Cerebellar cortex (tissue), 1 donor: ENCODE data around the gene EXOSC2.
"Not testable (repeated sequence)": the region's sequence is repeated elsewhere in the genome, so short reads cannot be mapped to it uniquely, and the experiment has no call there.

Experiments used
- DNase-seq: peaks from one replicate; pipeline ENCODE4 v3.0.0-alpha.2; 2015; ENCODE audit warnings: low spot score

Gene EXOSC2

DNA sequence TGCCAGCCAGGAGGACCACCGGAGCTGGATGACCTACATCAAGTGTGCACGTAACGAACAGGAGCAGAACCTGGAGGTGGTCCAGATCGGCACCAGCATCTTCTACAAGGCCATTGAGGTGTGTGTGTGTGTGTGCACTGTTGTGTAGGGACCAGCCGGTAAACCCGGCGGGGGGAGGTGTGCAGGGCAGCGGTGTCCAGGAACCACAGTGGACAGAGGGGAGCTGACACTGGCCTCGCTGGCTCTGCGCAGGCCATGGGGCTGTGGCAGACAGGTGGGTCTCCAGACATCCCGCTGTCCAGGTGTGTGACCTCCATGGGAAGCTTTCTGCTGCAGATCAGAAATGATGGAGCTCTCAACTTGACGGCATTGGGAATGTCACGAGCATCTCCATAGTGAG is 25.4 kb upstream of the EXOSC2 start:
- DNase-seq, result no peak

DNA sequence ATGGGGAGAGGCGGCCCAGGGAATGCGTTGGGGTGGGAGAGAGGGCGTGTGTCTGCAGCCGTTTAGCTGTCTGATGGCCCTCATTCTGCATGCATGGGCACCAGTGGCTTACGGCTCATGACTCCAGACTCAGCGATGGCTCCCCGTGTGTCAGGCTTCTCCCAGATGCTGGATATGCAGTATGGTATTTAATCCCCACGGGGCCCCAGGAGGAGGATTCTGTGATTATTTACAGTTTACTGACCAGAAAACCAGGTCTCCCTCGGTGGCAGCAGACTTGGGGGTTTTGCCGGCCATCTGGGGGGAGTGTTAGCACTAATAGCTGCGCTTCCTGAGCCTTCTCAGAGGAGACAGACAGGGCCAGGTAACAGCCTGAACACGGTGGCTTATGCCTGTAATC is 24.9 kb upstream of the EXOSC2 start:
- DNase-seq, result no peak

GRCh38 chr9:130669965-130670364 is 23.6 kb upstream of the EXOSC2 start:
- DNase-seq, result no peak

DNA sequence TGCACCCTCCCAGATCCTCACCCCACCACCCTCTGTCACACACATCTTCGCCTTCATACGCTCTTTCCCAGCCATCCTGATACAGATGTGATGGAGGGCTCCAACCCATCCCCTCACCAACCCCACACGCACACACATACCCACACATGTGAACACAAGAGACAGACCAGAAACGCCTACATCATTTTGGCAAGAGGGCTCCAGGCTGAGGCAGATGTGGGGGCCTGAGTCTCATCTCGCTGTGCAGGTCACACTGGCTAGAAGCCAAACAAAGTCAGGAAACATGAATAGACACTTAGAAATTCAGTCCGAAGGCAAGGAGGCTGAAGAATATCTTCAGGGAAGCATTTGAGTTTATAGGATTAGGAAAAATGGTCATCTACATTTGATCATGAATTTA is 22.9 kb upstream of the EXOSC2 start:
- no peak for DNase-seq

DNA sequence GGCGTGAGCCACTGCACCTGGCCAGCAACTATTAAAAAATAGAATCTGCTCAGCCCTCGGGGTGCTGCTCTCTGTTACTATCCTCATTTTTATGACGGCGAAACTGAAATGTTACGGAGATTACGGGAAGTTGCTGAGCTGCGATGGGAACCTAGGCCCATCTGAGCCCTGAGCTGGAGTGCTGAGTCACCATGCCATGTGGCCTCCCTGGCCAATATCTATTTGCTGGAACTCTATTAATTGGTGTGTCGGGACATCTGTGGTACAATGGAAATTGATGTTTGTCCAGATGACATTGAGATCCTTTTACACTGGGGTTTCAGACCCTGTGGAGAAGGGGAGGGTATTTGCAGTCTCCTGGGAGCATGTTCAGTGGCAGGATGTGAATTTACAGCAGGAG is 21.1 kb upstream of the EXOSC2 start:
- no peak for DNase-seq

DNA sequence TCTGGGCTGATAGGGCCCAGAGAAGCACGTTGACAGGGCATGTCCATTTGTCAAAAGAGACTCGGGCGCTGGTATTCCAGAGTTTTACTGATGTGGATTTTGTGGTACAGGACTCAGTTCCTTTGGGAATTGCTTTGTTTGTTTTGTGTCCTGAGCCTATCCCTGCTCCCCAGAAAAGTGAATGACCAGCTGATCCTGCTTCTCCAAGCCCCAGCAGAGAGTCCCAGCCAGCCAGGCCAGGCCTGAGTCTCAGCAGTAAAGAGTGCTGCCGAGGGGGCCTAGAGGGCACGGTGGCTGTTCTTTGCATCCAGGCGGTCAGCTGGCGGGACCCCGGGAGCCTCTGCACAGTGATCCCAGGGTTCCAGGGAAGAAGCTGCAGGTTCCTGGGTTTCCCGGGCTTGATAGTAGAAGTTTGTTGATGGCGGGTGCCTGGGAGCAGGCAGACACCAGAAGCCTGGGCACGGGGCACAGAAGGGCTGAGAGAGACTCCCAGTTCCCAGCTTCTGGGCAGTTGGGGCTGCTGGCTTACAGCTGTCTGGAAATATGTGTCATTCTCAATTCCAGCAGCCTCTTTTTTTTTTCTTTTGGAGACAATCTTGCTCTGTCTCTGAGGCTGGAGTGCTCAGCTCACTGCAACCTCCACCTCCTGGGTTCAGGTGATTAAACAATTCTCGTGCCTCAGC is 20.5 kb upstream of the EXOSC2 start:
- no peak for DNase-seq

DNA sequence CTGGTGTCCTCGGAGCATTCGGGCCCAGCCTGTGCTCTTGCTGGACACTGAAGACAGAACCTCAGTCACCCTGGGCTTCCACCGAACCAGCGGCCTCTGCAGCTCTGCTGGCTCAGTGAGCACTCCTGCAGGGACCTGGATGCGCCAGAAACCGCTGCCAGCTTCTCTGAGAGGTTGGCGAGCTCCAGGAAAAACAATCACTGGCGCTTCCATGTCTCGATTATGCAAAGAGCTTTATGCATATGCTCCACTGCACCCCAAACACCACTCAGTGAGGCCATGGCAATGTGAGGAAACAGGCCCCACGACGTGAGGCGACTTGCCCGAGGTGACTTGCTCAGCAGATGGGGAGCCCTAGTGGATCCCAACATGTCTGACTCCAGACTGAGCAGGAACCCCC is 18.2 kb upstream of the EXOSC2 start:
- no peak for DNase-seq

DNA sequence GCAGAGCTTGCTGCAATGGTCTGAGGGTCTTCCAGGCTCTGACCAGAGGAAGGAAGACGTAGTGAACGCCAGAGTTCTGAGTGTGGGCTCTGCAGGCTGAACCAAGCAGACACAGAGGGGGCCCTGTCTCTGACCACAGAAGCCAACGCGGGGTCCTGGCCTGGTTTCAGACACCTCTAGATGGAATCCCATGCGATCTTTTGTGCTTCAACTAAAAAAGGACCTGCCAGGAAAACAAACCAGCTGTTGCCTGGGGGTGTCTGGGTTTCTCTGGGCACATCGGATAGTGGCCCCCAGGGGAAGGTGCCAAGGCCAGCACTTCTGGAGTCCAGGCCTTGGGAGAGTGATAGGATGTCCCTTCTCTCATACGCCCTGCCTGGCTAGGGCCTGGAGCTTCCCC is 16.3 kb upstream of the EXOSC2 start:
- no peak for DNase-seq

DNA sequence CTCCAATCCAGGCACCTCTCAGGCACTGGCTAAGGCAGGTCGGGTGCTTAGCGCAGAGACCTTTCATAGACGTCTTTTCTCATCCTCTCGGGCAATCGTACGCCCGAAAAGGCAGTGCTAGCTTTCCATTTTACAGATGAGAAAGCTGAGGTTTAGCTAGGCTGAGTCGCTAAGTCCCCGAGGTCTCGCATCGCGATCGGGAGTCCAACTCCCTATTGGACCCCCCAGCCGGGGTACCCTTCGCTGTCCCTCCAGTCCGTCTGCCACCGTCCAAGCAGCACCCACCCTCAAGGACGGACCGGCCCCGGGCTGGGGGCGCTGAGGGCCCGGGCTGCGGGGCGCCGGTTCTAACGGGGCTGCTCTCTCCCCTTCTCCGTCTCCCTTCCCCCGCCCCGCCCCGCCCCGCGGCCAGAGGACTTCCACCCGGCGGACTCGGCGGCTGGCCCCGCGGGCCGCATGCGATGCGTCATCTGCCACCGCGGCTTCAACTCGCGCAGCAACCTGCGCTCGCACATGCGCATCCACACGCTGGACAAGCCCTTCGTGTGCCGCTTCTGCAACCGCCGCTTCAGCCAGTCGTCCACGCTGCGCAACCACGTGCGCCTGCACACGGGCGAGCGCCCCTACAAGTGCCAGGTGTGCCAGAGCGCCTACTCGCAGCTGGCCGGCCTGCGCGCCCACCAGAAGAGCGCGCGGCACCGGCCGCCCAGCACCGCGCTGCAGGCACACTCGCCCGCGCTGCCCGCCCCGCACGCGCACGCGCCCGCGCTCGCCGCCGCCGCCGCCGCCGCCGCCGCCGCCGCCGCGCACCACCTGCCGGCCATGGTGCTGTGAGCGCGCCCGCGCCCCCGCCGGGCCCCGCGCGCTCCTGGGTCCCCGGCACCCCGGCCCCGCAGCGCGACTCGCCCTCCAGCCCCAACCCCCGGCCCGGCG is 12.5 kb upstream of the EXOSC2 start:
- peak; percentile 79 for DNase-seq

GRCh38 chr9:130681769-130682420 is 11.7 kb upstream of the EXOSC2 start:
- no peak for DNase-seq

- DNase-seq, result peak; percentile 90
Observed at GRCh38 chr9:130682421-130683121, 11.0 kb upstream of the EXOSC2 start.

DNA sequence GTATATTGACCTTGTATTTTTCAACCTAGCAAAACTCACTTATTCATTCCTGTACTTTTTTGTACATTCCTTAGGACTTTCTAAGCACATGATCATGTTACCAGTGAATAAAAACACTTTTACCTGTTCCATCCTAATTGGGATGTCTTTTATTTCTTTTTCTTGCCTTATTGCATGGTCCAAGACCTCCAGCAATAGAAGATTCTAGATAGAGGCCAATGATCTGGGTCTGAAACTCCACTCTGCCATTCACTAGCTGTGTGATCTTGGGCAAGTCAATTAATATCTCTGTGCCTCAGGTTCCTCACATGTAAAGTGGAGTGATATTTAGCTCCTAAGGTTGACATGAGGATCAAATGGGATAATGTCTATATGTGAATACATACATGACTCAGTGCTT is 8.5 kb upstream of the EXOSC2 start:
- no peak for DNase-seq

DNA sequence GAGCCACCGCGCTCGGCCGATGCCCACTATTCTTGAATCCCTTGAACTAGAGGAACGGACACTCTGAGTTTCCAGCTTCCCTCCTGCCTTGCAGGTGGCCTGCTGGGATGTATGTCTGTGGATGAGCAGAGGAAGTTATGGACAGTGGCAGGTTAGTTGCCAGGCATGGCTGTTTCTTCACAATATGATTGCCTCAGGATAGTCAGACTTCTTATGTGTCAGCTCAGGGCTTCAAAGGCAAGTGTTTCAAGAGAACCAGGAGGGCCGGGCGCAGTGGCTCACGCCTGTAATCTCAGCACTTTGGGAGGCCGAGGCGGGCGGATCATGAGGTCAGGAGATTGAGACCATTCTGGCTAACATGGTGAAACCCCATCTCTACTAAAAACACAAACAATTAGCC is 7.6 kb upstream of the EXOSC2 start:
- DNase-seq, result not testable (repeated sequence)

GRCh38 chr9:130687615-130688014 is 6.0 kb upstream of the EXOSC2 start:
- no peak for DNase-seq

GRCh38 chr9:130688072-130688471 is 5.5 kb upstream of the EXOSC2 start:
- no peak for DNase-seq

- DNase-seq, result no peak
Observed at GRCh38 chr9:130689572-130689936, 4.0 kb upstream of the EXOSC2 start.

DNA sequence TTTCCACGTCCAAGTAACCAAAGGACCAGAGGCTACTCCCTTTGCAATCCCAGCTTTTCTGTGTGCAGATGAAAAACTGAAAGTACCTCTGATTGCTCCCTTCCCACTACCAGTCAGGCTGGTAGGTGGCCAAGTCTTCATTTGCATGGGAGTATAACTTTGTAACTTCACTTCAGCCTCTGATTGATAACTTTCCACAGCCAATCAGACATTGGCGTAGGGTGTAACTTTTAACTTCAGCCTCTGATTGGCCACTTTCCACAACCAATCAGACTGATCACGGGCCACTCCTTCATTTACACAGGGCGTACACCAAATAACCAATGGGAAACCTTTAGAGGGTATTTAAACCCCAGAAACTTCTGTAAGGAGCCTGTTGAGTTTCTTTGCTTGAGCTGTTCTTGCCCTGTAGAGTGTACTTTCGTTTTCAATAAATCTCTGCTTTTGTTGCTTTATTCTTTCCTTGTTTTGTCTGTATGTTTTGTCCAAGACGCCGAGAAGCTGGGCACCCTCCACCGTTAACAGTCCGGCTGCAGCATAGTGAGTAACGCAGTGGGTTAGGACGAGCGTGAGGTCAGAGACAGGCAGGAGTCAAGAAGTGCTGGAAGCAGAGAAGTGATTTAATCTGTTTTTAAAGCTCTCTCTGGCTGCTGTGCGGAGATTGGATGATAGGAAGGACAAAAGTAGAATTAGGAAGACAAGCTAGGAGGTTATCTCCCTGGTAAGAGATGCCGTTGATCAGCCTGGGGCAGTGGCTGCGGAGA is 3.5 kb upstream of the EXOSC2 start:
- DNase-seq, result peak; percentile 93

GRCh38 chr9:130692321-130692720 is 1.3 kb upstream of the EXOSC2 start:
- DNase-seq, result peak; percentile 68

DNA sequence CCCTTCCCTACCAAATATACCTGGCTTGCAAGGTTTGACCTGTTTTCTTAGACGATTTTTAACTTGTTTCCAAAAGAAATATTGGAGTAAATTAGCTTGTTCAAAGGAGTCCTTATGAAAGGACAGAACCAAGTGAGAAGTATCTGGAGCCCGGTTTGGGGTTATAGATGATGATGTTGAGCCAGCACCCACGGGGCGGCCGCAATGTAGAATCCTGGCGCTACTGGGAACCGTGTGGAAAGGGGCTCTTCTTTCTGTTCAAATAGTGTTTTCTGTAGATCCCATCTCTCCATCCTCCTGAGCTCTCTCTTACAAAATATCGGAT is 517 bp upstream of the EXOSC2 start:
- DNase-seq, result no peak

DNA sequence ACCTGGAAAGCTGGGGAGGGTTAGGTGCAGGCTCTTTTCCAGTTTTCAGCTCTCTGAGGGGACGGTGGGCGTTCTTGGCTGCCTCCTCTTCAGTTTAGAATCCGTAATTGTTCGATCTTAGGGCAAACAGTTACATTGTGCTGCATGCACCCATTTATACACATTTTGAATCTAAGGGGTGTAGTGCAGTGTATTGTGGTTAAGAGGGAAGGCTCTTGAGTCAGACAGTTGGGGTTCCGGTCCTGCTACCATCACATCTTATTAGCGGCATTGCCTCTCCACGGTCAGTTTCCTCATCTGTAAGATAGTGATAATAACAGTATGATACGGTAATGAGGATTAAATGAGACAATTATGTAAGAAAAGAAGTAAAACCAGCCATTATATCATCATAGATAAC is 625 bp downstream of the EXOSC2 start:
- DNase-seq, result no peak

DNA sequence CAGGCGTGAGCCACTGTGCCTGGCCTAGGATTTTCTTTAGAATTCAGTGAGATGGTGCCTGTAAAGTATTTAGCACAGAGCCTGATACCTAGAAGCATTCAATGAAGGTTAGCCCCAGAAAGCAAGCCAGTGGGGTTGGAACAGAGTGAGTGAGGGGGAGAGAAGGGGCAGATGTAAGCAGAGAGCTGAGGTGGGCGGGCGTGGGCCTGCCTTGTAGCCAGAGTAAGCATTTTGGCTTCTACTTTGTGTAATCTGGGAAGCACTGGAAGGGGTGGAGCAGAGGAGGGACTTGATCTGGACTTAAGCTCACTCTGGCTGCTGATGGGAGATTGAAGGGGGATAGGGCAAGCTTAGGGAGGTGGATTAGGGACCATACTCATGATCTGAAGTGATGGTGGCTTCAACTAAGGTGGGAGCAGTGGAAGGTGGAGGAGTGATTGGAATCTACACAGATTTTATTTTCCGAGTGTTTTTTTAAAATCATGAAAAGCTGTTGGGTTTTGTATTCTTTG is 2.6 kb downstream of the EXOSC2 start:
- no peak for DNase-seq

DNA sequence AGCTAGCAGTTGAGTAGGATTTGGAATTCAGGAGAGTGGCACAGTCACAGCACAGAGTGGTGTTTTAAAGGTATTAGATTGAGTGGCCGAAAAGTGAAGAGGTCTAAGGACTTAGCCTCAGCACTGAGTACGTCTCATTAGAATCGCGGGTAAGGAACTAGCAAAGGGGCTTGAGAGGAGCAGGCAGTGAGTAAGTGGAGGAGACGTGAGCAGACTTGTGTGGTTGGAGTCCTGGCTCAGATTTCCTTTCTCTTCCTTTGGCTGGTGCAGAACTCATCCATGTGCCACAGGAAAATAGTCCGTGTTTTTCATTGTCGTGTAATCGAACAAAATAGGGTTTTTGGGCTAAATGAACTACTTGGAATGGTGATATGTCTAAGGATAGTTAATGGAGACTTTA is 3.4 kb downstream of the EXOSC2 start:
- DNase-seq, result no peak
